ENCODE results near the gene RNF5.
A peak's percentile ranks its signal among the peaks of the same experiment; 100 is the strongest.
"Not testable (repeated sequence)": the region's sequence is repeated elsewhere in the genome, so short reads cannot be mapped to it uniquely, and the experiment has no call there.

Gene RNF5

GRCh38 chr6:32210191-32210601 is 32.0 kb downstream of the RNF5 start:
- DNase-seq (ENCODE audit: low spot score) = no peak

GRCh38 chr6:32211432-32211831 is 33.2 kb downstream of the RNF5 start:
- DNase-seq (ENCODE audit: low spot score) = not testable (repeated sequence)

GRCh38 chr6:32212076-32212760 is 34.0 kb downstream of the RNF5 start:
- DNase-seq (ENCODE audit: low spot score) = no peak

- DNase-seq (ENCODE audit: low spot score) = no peak
These were observed 35.4 kb downstream of the RNF5 start for GRCh38 chr6:32213649-32214048.

- no peak for DNase-seq (ENCODE audit: low spot score)
These were observed 35.9 kb downstream of the RNF5 start for GRCh38 chr6:32214126-32214525.

- DNase-seq (ENCODE audit: low spot score) = no peak
These were observed 37.4 kb downstream of the RNF5 start for GRCh38 chr6:32215617-32216016.

- DNase-seq (ENCODE audit: low spot score) = no peak
These were observed 38.1 kb downstream of the RNF5 start for GRCh38 chr6:32216285-32216684.

GRCh38 chr6:32216998-32217397 is 38.8 kb downstream of the RNF5 start:
- DNase-seq (ENCODE audit: low spot score) = no peak

GRCh38 chr6:32218167-32218566 is 40.0 kb downstream of the RNF5 start:
- no peak for DNase-seq (ENCODE audit: low spot score)

GRCh38 chr6:32220021-32220420 is 41.8 kb downstream of the RNF5 start:
- no peak for DNase-seq (ENCODE audit: low spot score)

GRCh38 chr6:32222333-32223230 is 44.4 kb downstream of the RNF5 start:
- no peak for DNase-seq (ENCODE audit: low spot score)

- DNase-seq (ENCODE audit: low spot score) = peak; percentile 48
These were observed 45.3 kb downstream of the RNF5 start, which contains the start of gene NOTCH4 for GRCh38 chr6:32223258-32224235. TSS of gene NOTCH4 (minus strand) at chr6:32224067. CDS start at chr6:32223928, 139 bp downstream.

- DNase-seq (ENCODE audit: low spot score) = no peak
These were observed 46.5 kb downstream of the RNF5 start for GRCh38 chr6:32224696-32225095.

- DNase-seq (ENCODE audit: low spot score) = no peak
These were observed 48.2 kb downstream of the RNF5 start for GRCh38 chr6:32226434-32226833.
